ENCODE measurements around the gene GAGE12D.
"Not testable (repeated sequence)": the region's sequence is repeated elsewhere in the genome, so short reads cannot be mapped to it uniquely, and the experiment has no call there.

Gene GAGE12D

GRCh38 chrX:49541433-49541832, at the start of gene GAGE12D:
GAGE12D (plus strand) TSS chrX:49541733; CDS start chrX:49542888, 1,155 bp downstream.
- not testable (repeated sequence) for H3K27ac ChIP-seq

DNA sequence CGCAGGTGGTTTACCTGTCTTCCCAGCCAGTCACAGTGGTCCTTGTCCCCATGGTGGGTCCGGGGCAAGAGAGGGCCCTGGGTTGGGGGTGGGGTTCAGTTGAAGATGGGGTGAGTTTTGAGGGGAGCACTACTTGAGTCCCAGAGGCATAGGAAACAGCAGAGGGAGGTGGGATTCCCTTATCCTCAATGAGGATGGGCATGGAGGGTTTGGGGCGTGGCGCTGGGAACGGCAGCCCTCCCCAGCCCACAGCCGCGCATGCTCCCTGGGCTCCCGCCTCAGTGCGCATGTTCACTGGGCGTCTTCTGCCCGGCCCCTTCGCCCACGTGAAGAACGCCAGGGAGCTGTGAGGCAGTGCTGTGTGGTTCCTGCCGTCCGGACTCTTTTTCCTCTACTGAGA, 9.7 kb upstream of the GAGE12D start, which contains the start of gene GAGE12C:
Gene GAGE12C, plus strand, starts transcription at position 301 of the 400 bp plus-strand sequence. CDS start 1,155 bp downstream, outside the sequence.
- H3K27ac ChIP-seq: not testable (repeated sequence)

DNA sequence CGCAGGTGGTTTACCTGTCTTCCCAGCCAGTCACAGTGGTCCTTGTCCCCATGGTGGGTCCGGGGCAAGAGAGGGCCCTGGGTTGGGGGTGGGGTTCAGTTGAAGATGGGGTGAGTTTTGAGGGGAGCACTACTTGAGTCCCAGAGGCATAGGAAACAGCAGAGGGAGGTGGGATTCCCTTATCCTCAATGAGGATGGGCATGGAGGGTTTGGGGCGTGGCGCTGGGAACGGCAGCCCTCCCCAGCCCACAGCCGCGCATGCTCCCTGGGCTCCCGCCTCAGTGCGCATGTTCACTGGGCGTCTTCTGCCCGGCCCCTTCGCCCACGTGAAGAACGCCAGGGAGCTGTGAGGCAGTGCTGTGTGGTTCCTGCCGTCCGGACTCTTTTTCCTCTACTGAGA, 9.5 kb downstream of the GAGE12D start, which contains the start of gene GAGE12E:
Gene GAGE12E, plus strand, starts transcription at position 301 of the 400 bp plus-strand sequence. CDS start 1,155 bp downstream, outside the sequence.
- not testable (repeated sequence) for H3K27ac ChIP-seq

DNA sequence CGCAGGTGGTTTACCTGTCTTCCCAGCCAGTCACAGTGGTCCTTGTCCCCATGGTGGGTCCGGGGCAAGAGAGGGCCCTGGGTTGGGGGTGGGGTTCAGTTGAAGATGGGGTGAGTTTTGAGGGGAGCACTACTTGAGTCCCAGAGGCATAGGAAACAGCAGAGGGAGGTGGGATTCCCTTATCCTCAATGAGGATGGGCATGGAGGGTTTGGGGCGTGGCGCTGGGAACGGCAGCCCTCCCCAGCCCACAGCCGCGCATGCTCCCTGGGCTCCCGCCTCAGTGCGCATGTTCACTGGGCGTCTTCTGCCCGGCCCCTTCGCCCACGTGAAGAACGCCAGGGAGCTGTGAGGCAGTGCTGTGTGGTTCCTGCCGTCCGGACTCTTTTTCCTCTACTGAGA, 19.0 kb downstream of the GAGE12D start, which contains the start of gene GAGE12F:
Gene GAGE12F, plus strand, starts transcription at position 301 of the 400 bp plus-strand sequence. CDS start 1,155 bp downstream, outside the sequence.
- not testable (repeated sequence) for H3K27ac ChIP-seq

GRCh38 chrX:49568728-49569127, 27.2 kb downstream of the GAGE12D start:
- not testable (repeated sequence) for H3K27ac ChIP-seq

DNA sequence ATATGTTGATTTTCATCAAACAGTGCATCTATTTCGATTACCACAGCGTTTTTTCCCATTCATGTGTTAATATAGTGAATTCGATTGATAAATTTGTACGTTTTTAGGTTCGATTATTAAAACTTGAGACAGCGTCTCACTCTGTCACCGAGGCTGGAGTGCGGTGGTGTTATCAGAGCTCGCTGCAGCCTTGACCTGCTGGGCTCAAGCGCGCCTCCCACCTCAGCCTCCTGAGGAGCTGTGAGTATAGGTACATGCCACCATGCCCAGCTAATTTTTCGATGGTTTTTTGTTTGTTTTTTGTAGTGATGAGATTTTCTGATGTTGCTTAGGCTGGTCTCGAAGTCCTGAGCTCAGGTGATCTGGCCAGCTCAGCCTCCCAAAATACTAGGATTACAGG, 27.6 kb downstream of the GAGE12D start:
- not testable (repeated sequence) for H3K27ac ChIP-seq

- not testable (repeated sequence) for H3K27ac ChIP-seq
Measured at GRCh38 chrX:49570100-49570499, 28.6 kb downstream of the GAGE12D start, which contains the start of gene GAGE12G. GAGE12G (plus strand) TSS chrX:49570400; CDS start chrX:49571555, 1,155 bp downstream.

- not testable (repeated sequence) for H3K27ac ChIP-seq
Measured at GRCh38 chrX:49579649-49580048, 38.1 kb downstream of the GAGE12D start, which contains the start of gene GAGE12H. GAGE12H (plus strand) TSS chrX:49579949; CDS start chrX:49581104, 1,155 bp downstream.

- H3K27ac ChIP-seq: not testable (repeated sequence)
Measured at GRCh38 chrX:49589196-49589595, 47.7 kb downstream of the GAGE12D start, which contains the start of gene GAGE2A. GAGE2A (plus strand) TSS chrX:49589496; CDS start chrX:49590651, 1,155 bp downstream.

GRCh38 chrX:49589769-49590478, 48.4 kb downstream of the GAGE12D start:
- not testable (repeated sequence) for H3K27ac ChIP-seq

GRCh38 chrX:49590488-49590887, 49.0 kb downstream of the GAGE12D start:
- H3K27ac ChIP-seq: not testable (repeated sequence)
